ENCODE data around the gene TMEM255A. TPM values are rescaled to one million over a fixed set of nuclear protein-coding genes. Genes with fewer than 3 reads are reported as not detected.
"Not testable (repeated sequence)": the region's sequence is repeated elsewhere in the genome, so short reads cannot be mapped to it uniquely, and the experiment has no call there.

TMEM255A gene
- 9.3 TPM for polyA plus RNA-seq (ENCODE audit: insufficient read length)

- DNase-seq (ENCODE audit: low read depth): no peak
Observed at GRCh38 chrX:120310861-120311726, at the start of gene TMEM255A. Gene TMEM255A, minus strand, starts transcription at chrX:120311461. Its CDS starts 152 bp downstream, at chrX:120311309.

- no peak for DNase-seq (ENCODE audit: low read depth)
Observed at GRCh38 chrX:120358737-120359456, 47.6 kb upstream of the TMEM255A start.

GRCh38 chrX:120357186-120357585 is 45.9 kb upstream of the TMEM255A start:
- DNase-seq (ENCODE audit: low read depth): no peak

- no peak for DNase-seq (ENCODE audit: low read depth)
Observed at GRCh38 chrX:120356084-120356483, 44.8 kb upstream of the TMEM255A start.

- no peak for DNase-seq (ENCODE audit: low read depth)
Observed at GRCh38 chrX:120350450-120351138, 39.3 kb upstream of the TMEM255A start.

- not testable (repeated sequence) for DNase-seq (ENCODE audit: low read depth)
Observed at GRCh38 chrX:120344566-120344965, 33.3 kb upstream of the TMEM255A start.

GRCh38 chrX:120336899-120337298 is 25.6 kb upstream of the TMEM255A start:
- no peak for DNase-seq (ENCODE audit: low read depth)

GRCh38 chrX:120335289-120335688 is 24.0 kb upstream of the TMEM255A start:
- no peak for DNase-seq (ENCODE audit: low read depth)

- no peak for DNase-seq (ENCODE audit: low read depth)
Observed at GRCh38 chrX:120334603-120335002, 23.3 kb upstream of the TMEM255A start.

- no peak for DNase-seq (ENCODE audit: low read depth)
Observed at GRCh38 chrX:120334151-120334550, 22.9 kb upstream of the TMEM255A start.

- no peak for DNase-seq (ENCODE audit: low read depth)
Observed at GRCh38 chrX:120332394-120332793, 21.1 kb upstream of the TMEM255A start.

GRCh38 chrX:120331116-120331515 is 19.9 kb upstream of the TMEM255A start:
- no peak for DNase-seq (ENCODE audit: low read depth)

- no peak for DNase-seq (ENCODE audit: low read depth)
Observed at GRCh38 chrX:120321520-120322281, 10.4 kb upstream of the TMEM255A start.

- no peak for DNase-seq (ENCODE audit: low read depth)
Observed at GRCh38 chrX:120318411-120318810, 7.2 kb upstream of the TMEM255A start.

- no peak for DNase-seq (ENCODE audit: low read depth)
Observed at GRCh38 chrX:120316587-120317283, 5.5 kb upstream of the TMEM255A start.

- DNase-seq (ENCODE audit: low read depth): no peak
Observed at GRCh38 chrX:120315776-120316175, 4.5 kb upstream of the TMEM255A start.

GRCh38 chrX:120311727-120312063 is 434 bp upstream of the TMEM255A start:
- DNase-seq (ENCODE audit: low read depth): no peak

- no peak for DNase-seq (ENCODE audit: low read depth)
Observed at GRCh38 chrX:120309873-120310705, 1.2 kb downstream of the TMEM255A start.

GRCh38 chrX:120308959-120309872 is 2.0 kb downstream of the TMEM255A start:
- DNase-seq (ENCODE audit: low read depth): no peak
